ELF-1 (cell line): ENCODE measurements around the gene MBD5.
"Not testable (repeated sequence)": the region's sequence is repeated elsewhere in the genome, so short reads cannot be mapped to it uniquely, and the experiment has no call there.

Experiments
- DNase-seq: peaks from one replicate; pipeline ENCODE4 v3.0.0-alpha.2; 2016; ENCODE audit warnings: low read depth, low spot score

MBD5 gene

GRCh38 chr2:148543088-148543540 lies 522.2 kb downstream of the MBD5 start:
- DNase-seq, result not testable (repeated sequence)

- no peak for DNase-seq
Observed at GRCh38 chr2:148545390-148546256, 524.7 kb downstream of the MBD5 start.

GRCh38 chr2:148546270-148546669 lies 525.4 kb downstream of the MBD5 start:
- no peak for DNase-seq

GRCh38 chr2:148548716-148549400 lies 528.0 kb downstream of the MBD5 start:
- DNase-seq, result no peak

- DNase-seq, result no peak
Observed at GRCh38 chr2:148552675-148553331, 531.9 kb downstream of the MBD5 start.

- DNase-seq, result no peak
Observed at GRCh38 chr2:148553332-148553887, 532.5 kb downstream of the MBD5 start.

GRCh38 chr2:148554459-148555247 lies 533.8 kb downstream of the MBD5 start:
- DNase-seq, result peak; percentile 95

GRCh38 chr2:148555622-148556294 lies 534.9 kb downstream of the MBD5 start:
- no peak for DNase-seq

GRCh38 chr2:148557844-148558436 lies 537.0 kb downstream of the MBD5 start:
- DNase-seq, result no peak

- DNase-seq, result no peak
Observed at GRCh38 chr2:148560496-148560895, 539.6 kb downstream of the MBD5 start.

GRCh38 chr2:148561389-148561788 lies 540.5 kb downstream of the MBD5 start:
- DNase-seq, result peak; percentile 68

GRCh38 chr2:148565272-148565894 lies 544.5 kb downstream of the MBD5 start:
- no peak for DNase-seq
